GM10847 (cell line): ENCODE data around the gene MGP.

Experiments
- POLR2A ChIP-seq: IDR thresholded peaks from 2 replicates; pipeline ENCODE4 v1.6.1; 2011; ENCODE audit not compliant: insufficient read length; ENCODE audit errors: extremely low read depth

Gene MGP

DNA sequence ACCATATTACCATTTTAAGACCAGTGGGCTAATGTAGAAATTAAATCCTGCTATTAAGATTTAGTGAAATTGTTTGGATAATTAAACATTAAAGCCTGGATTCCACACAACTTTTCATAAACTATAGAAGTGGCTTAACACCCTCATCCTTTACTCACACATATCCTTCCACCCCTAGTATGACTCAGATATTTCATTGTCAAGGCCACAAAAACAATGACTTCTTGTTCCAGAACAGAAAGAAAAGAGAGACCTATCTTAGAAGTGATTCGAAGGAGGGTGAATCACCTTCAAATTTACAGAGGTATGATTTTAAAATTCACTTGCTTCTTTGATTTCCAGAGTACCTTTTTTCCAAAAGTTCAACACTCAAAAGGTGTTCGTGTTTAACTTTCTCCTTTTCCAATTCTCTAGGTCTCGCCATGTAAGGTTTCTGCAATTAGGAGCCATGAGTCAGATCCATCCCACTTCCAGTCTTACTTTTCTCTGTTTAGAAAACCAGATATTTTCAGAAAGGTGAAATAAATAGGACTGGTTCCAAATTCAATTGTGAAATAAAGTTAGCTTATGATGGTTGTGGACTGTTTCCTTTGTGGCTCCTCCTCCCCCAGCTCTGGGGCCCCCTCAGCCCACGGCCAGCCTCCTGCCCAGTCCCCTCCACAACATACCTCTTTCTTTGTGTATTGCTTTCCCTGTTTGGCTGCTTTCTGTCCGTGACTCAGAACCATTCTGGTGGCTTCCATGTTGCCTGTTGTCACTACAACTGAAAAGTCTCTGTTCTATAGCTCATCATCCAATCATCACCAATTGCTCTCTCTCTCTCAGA lies 24.6 kb upstream of the MGP start:
- no peak for TF ChIP-seq POLR2A

DNA sequence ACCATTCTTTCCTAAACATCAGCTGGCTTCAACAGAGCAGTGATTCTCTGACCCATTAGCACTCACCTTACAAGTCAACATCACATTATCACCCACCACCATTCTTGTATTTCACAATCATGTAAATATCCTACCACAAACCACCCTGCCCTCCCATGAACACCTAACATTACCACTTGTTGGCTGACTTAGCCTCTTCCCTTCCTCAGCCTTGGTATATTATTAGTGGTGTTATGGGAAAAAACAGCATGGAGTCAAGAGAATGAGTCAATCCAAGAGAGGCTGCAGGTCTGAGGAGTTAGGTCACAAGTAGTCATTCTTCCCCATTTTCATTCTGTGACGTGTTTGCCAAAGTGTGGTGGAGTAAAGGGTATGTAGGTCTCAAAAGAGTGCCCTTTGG lies 22.3 kb upstream of the MGP start:
- TF ChIP-seq POLR2A: no peak

DNA sequence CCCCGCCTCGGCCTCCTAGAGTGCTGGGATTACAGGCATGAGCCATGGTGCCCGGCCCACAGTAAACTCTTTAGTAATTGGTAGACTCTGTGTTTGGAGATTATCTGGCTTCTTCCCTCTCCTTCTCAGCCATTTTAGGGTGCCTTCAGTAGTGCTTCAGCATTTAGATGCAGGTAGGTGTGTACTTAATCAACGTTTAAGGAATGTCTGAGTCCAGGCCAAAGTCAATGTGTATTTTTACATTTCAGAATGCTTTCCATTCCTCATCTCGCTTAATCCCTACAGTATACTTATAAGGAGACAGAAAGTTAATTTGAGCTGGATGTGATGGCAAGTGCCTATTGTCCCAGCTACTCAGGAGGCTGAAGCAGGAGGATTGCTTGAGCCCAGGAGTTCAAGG lies 20.5 kb upstream of the MGP start:
- TF ChIP-seq POLR2A: no peak

DNA sequence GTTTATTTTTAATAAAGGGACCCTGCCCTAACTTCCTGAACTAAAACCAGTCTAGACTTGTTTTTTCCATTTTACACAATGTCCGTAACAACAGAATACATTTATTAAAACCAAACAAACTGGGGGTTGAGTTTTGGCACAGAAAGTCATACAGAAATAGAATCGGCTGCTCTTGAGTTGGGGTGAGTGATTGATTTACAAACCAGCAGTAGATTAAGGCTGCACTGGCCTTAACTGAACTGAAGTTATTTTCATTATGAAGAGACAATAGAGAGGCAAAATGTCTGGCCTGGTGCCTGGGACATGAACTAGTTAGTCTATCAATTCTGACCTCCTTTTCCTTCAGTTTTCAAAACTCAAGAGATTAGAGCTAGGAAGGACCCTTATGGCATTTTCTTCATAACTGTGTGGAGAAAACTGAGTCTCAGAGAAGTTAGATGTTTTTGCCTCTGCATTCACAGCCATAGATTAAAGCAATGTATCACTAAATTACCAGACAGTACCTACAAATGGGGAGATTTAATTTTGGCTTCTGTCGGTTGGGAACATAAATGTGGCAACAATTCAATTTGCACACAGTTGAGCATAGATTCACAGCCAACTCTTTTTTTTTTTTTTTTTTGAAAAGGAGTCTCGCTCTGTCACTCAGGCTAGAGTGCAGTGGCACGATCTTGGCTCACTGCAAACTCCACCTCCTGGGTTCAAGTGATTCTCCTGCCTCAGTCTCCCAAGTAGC lies 19.8 kb upstream of the MGP start:
- TF ChIP-seq POLR2A: no peak

DNA sequence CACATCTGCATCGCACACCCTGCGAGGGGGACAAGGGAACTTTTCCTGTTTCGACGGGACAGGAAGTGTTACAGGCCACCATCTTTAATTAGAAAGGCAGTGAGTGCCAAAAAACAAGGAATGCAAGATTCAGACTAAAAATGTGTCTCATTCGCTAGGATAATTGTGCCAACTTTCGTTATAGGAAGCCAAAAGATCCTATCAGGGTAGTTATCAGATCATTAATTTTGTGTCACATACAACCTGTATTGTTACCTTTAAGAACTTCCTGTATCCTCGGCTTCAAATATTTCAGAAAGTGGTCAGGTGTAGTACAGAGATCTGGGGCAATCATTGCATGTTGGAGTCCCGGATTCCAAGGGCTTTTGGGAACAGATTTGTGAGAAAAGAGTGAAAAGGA lies 19.2 kb upstream of the MGP start:
- TF ChIP-seq POLR2A: no peak

DNA sequence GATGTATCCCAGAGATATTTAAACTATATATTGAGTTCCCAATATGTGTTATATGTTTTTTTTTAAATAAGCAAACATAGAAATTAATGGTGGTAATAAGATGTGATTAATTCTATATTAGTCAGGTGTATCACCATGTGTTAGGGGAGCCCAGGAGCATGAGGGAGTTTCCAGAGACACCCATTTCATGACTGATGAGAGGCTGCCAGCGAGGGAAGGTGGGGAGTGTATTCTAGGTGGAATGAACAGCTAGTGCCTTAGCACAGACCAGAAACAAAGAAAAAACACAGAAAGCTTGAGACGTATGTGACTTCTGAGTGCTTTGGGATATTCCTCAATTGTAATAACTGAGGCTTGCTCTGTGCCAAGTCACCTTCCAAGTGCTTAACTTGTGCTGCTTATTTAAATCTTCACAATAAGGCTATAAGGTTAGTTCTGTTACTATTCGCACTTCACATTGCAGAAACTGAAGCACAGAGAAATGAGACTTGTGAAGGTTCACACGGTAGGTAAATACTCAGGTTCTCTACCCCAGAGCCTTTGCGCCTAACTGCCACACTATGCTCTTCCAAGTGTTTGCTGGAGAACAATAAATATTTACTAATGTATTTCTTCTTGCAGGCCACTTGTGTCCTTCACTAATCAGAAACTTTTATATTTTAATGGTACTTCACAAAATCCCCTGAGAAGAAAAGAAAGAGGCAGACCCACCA lies 17.9 kb upstream of the MGP start:
- no peak for TF ChIP-seq POLR2A

DNA sequence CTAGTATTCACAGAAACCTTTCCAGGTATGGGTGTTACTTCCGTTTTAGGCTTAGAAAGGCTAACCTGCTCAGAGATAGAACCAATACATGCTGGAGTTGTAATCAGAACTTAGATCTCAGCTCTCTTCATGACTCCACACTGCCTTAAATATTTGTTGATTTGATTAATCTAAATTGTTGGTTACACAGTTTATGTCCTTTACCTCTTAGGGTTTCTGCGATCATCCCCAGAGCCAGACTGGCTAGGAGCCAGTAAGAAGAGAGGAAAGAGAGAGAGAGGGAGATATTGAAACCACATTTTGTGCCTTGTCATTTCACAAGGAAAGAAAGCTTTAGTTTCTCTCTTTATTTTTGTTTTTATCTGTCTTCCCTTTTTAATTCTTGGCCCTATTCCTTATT lies 16.8 kb upstream of the MGP start:
- no peak for TF ChIP-seq POLR2A

DNA sequence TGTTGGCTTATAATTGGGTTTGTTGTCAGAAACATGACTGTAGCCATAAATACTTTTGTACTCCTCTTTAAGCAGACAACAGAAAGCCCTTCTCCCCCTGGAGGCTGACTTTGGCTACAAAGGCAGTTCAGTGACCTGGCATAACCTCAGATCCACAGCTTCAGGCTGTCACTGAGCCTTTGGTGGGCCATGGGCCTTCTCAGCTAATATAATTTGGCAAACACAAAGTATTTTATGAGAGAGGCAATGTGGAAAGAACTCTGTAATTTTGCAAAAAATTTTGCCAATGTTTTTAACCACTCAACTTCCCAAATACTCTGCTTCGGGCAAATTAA lies 15.5 kb upstream of the MGP start:
- no peak for TF ChIP-seq POLR2A

DNA sequence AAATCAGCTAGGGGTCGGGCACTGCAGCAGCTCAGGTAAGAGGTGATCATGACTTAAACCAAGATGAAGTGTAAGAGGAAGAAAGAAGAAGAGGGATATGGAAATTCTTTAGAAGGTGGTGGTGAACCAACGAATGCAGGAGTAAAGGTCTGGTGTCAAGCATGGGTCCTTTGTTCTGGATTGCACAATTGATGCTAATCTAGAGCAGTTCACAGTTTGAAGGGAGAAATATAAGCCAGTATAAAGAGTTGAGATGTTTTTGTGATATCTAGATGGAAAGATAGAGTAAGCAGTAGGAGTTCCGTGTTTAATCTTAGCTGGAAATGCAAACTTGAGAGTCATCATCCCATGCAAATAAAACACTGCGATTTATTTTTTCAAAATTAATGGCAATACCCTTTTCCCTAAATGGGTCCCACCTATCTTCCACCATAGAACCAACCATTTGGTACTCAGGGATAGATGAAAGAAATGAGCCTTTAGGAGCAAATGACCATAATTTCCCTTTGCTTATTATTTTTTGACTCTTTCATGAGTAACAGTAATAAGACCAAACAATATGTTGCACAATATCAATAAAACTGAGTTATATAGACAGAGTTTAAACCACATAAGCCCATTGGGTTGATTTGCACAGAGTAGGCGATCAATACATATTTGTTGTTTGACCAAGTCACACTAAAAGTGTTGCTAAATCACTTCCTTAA lies 15.0 kb upstream of the MGP start:
- no peak for TF ChIP-seq POLR2A

DNA sequence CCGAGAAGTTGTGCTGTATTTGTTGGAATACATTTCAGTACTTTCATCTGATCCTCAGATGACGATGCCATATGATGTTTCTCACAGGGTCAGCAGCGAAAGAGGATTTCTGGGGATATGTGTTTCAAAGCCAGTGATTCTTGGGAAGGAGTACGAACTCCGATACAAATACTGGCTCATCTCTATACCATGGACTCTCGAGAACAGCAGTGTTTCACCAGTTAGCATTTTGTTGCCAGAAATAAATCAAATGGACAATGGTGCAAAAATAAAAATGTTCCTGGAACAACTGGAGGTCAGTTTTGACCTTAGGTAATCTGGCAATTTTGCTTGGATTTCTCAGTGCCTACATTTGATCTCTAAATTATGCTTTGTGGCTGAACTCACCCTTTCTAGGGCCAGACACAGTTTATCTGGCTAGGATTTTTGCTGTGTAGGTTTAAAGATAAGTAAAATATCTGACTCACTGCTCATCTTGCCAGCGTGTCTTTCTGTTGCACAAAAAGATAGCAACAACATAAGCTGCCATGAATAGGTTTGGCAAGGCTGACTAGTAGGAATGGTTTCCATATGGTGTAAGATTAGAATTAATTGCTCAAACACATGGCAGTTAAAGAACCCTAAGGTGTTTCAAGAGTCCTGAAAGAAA lies 11.0 kb upstream of the MGP start:
- TF ChIP-seq POLR2A: no peak

DNA sequence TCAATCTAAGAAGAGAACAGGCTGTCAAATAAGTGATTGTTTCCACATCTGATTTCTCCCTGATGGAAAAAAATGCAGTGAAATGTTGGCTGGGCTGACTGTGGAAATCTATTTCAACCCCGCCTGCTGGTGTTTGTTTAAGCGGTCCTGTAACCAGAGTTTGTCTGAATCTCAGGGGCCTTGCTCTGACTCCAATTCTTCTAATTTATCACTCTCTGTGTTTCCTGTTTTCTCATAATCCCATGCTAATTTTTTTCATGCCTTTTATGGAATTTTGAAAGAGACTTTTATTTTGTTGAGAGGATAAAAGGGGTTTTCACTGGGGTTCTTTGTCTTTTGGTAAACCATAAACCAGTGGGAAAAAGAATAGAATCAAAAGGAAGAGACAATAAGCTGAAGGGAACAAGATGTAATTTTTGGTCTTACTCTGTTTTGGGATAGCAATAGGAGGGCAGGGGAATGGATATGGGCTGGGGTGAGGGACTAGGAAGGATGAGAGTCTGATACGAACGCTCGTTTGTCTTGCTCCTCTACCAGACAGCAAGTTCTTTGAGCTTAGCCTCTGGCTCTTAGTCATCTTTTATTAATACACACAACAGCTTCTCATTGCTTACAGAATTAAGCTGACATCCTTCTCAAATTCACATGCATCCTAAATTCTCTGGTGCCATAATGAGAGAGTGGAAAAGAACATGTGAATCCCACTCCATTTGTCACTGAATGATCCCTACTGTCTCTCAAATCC lies 8.0 kb upstream of the MGP start:
- TF ChIP-seq POLR2A: no peak

DNA sequence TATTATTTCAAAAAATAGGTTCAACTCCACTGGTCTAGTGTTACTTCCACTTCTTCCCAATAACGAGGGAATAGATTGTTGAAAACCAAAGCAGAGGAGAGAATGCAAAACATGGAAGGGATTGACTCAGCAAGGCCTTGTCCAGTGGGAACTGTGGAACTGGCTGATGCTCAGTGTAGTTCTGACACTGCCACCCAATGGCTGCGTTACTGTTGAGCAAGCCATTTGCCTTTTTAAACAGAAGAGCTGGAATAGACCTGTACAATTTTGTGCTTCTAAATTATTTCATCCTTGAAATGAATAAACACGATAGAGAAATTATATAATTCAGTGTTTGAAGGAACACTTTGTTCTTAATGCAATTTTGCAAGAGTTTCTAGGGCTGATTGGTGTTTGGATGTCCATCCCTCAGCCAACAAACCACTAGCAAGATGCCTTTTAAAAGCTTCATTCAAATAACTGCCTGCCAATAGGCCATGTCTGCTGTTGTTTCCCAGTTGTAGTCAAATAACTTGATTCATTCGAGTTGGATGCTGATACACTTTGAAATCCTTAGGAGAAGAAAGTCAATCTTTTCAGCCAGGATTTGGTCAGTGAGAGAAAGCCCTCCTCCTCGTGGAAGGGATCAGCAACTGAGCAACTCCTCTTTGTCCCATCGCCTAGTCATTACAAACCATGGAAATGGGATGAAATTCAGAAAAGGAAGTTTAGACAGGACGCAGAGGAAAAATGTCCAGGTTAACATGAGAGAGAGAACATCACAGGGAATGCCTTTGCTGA lies 7.3 kb upstream of the MGP start:
- TF ChIP-seq POLR2A: no peak

DNA sequence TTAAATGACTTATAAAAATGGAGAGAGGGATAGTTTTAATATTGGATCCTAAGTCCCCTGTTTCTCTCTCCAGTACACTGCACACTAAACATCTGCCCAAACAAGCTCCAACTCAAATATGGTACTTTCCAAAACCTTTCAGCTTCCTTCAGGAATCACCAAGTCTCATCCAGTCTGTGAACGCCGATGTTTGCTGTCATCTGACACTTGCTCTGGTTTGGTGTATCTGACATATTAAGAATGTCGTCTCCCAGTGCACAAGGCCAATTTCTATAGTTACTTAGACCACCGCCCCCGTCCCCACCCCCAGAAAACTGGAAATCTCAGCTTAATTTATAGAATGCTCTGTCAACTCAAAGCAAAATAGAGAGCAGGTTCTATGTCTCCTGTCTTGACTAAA lies 5.0 kb upstream of the MGP start:
- no peak for TF ChIP-seq POLR2A

DNA sequence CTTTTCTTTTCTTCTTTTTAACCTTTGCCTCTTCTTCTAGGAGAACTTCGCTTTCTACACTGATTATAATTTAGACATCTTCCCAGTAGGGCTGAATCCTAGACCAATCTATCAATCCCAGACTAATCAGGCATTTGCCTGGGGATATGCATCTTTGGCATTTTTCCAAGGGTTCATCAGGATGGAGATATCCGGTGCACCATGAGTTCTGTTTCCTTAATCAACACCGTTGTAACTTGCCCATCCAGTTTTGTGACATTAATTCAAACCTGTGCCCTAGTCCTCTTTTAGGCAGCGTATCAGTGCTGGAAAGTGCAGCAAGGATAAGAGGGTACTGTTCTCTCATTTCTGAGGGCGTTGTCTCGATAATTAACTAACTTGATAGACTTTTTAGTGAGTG lies 617 bp upstream of the MGP start:
- no peak for TF ChIP-seq POLR2A
